HL-60 (cell line): ENCODE measurements around the gene RBM39.

Experiments
- DNase-seq, 2 experiments: peaks; one replicate each; pipeline ENCODE4 v3.0.0-alpha.2; 2010 to 2020; ENCODE audit warnings: low read depth in 1 of 2, low spot score in 1 of 2
- H3K27ac ChIP-seq: fragments of 250-450 bp; sonication (Bioruptor Pico); replicated peaks from 2 replicates; pipeline ENCODE4 v1.5.1; 2020; ENCODE audit warnings: mild to moderate bottlenecking, moderate library complexity
- H3K27me3 ChIP-seq: fragments of 250-450 bp; sonication (Bioruptor Pico); 2 replicates; pipeline ENCODE4 v1.5.1; 2021; ENCODE audit warnings: mild to moderate bottlenecking, moderate library complexity; ENCODE audit not compliant: insufficient read depth, poor library complexity, severe bottlenecking
- H3K4me3 ChIP-seq: replicated peaks from 2 replicates; pipeline ENCODE4 v1.5.1; 2011; ENCODE audit warnings: mild to moderate bottlenecking, control low read depth, low read length; ENCODE audit not compliant: insufficient read depth
- GABPA ChIP-seq: IDR thresholded peaks from 2 replicates; pipeline ENCODE4 v1.6.1; 2012; ENCODE audit warnings: low read depth
- POLR2AphosphoS5 ChIP-seq: IDR thresholded peaks from 2 replicates; pipeline ENCODE4 v1.6.1; 2012; ENCODE audit warnings: low read depth
- REST ChIP-seq: IDR thresholded peaks from 2 replicates; pipeline ENCODE4 v1.6.1; 2012; ENCODE audit warnings: low read depth; ENCODE audit not compliant: insufficient replicate concordance
- SPI1 ChIP-seq: IDR thresholded peaks from 2 replicates; pipeline ENCODE4 v1.6.1; 2012; ENCODE audit warnings: low read depth, mild to moderate bottlenecking, borderline replicate concordance
- TF ChIP-seq, protein P1 (sequence below): IDR thresholded peaks from one replicate; pipeline ENCODE4 v1.5.1; 2011; ENCODE audit warnings: low read length, control low read depth, inconsistent platforms; ENCODE audit not compliant: insufficient read depth

Gene RBM39

GRCh38 chr20:35730583-35731468 lies 11.2 kb downstream of the RBM39 start:
- TF ChIP-seq, protein P1, sequence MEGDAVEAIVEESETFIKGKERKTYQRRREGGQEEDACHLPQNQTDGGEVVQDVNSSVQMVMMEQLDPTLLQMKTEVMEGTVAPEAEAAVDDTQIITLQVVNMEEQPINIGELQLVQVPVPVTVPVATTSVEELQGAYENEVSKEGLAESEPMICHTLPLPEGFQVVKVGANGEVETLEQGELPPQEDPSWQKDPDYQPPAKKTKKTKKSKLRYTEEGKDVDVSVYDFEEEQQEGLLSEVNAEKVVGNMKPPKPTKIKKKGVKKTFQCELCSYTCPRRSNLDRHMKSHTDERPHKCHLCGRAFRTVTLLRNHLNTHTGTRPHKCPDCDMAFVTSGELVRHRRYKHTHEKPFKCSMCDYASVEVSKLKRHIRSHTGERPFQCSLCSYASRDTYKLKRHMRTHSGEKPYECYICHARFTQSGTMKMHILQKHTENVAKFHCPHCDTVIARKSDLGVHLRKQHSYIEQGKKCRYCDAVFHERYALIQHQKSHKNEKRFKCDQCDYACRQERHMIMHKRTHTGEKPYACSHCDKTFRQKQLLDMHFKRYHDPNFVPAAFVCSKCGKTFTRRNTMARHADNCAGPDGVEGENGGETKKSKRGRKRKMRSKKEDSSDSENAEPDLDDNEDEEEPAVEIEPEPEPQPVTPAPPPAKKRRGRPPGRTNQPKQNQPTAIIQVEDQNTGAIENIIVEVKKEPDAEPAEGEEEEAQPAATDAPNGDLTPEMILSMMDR = no peak
- TF ChIP-seq SPI1 = no peak
- no peak for TF ChIP-seq POLR2AphosphoS5
- no peak for TF ChIP-seq REST
- no peak for TF ChIP-seq GABPA
- DNase-seq = no peak
- no peak overlapping the region for H3K27ac ChIP-seq
- no peaks in the 10 kb centered on the region for H3K27me3 ChIP-seq
- no peak overlapping the region for H3K4me3 ChIP-seq

DNA sequence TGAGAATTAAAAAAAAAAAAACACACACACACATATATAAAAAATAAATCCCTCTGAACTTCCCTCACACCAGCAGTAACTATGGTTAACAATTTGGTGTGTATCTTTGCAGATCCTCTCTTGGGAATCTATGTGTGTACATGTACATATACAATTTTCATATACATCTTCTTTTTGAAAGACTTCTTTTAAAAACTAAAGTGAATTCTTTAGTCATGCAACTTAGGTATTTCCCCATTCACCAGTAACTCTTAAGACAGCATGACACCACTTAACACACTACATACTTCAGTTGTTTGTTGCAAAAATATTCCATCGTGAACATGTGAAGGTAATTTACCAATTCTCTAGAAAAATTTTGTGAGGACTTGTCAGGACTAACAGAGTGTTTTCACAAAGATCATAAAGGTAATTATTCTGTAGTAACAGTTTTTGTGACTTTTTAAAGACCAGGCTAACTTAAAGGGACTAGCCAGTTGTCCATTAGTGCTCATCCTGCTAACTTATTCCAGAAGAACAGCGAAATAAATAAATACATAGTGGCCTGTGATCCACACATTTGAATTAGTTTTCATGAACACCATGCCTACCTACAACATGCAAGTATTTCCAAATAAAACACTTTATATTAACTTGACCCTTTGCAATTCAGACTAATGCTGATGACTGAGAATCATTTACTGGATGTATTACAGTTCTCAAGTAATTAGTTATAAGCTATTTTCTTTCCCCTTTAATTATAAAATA lies 12.1 kb downstream of the RBM39 start:
- DNase-seq = no peak
- no peak overlapping the region for H3K4me3 ChIP-seq
- H3K27me3 ChIP-seq = no peaks in the 10 kb centered on the region
- TF ChIP-seq GABPA (no peak), POLR2AphosphoS5 (no peak), SPI1 (no peak), REST (no peak)
- TF ChIP-seq, protein P1 = no peak
- no peak overlapping the region for H3K27ac ChIP-seq

GRCh38 chr20:35729283-35729807 lies 12.7 kb downstream of the RBM39 start:
- no peak for DNase-seq
- TF ChIP-seq GABPA (no peak), POLR2AphosphoS5 (no peak), REST (no peak), SPI1 (no peak)
- TF ChIP-seq, protein P1 = no peak
- Histone ChIP-seq H3K27me3 (no peaks in the 10 kb centered on the region), H3K4me3 (no peak overlapping the region), H3K27ac (no peak overlapping the region)
